Parathyroid adenoma (tissue), 2 donors: ENCODE measurements around the gene GFY.

Experiments used
- H2AFZ ChIP-seq: fragments of 300-600 bp; sonication (generic); one replicate; pipeline ENCODE4 v1.7.0; 2017; ENCODE audit warnings: antibody characterized with exemption, mild to moderate bottlenecking
- H3K27ac ChIP-seq: fragments of 300-600 bp; sonication (generic); one replicate; pipeline ENCODE4 v1.7.0; 2017
- H3K27me3 ChIP-seq: fragments of 300-600 bp; sonication (generic); one replicate; pipeline ENCODE4 v1.7.0; 2017; ENCODE audit warnings: low read length; ENCODE audit not compliant: control insufficient read depth, insufficient read depth
- H3K36me3 ChIP-seq: fragments of 300-600 bp; sonication (generic); one replicate; pipeline ENCODE4 v1.7.0; 2017; ENCODE audit warnings: low read length; ENCODE audit not compliant: control insufficient read depth, insufficient read depth
- H3K4me1 ChIP-seq: fragments of 300-600 bp; sonication (generic); one replicate; pipeline ENCODE4 v1.7.0; 2017; ENCODE audit warnings: control low read depth
- H3K4me2 ChIP-seq: fragments of 300-600 bp; sonication (generic); one replicate; pipeline ENCODE4 v1.7.0; 2017; ENCODE audit warnings: low read length
- H3K4me3 ChIP-seq: fragments of 300-600 bp; sonication (generic); one replicate; pipeline ENCODE4 v1.7.0; 2017; ENCODE audit warnings: low read depth, low read length
- H3K79me2 ChIP-seq: fragments of 300-600 bp; sonication (generic); one replicate; pipeline ENCODE4 v1.7.0; 2017; ENCODE audit warnings: control low read depth
- H3K9ac ChIP-seq: fragments of 300-600 bp; sonication (generic); one replicate; pipeline ENCODE4 v1.7.0; 2017; ENCODE audit warnings: mild to moderate bottlenecking
- H3K9me3 ChIP-seq: fragments of 300-600 bp; sonication (generic); one replicate; pipeline ENCODE4 v1.7.0; 2017; ENCODE audit warnings: low read length; ENCODE audit not compliant: control insufficient read depth
- TF ChIP-seq, protein P1 (sequence below): fragments of 300-600 bp; sonication (generic); IDR thresholded peaks from one replicate; pipeline ENCODE4 v1.7.0; 2017; ENCODE audit warnings: antibody characterized with exemption, mild to moderate bottlenecking
- donor health status: primary hyperparathyroidism.

The GFY gene

GRCh38 chr19:49431330-49431749, 6.2 kb downstream of the GFY start:
- Histone ChIP-seq H3K9me3 (no peaks in the 10 kb centered on the region), H3K9ac (no peak overlapping the region), H3K79me2 (no peaks in the 10 kb centered on the region), H2AFZ (no peak overlapping the region), H3K4me3 (no peak overlapping the region), H3K4me2 (no peak overlapping the region), H3K36me3 (no peaks in the 10 kb centered on the region), H3K27ac (no peak overlapping the region), H3K4me1 (no peaks in the 10 kb centered on the region), H3K27me3 (peaks cover 8% of the 10 kb centered on the region)
- TF ChIP-seq, protein P1, sequence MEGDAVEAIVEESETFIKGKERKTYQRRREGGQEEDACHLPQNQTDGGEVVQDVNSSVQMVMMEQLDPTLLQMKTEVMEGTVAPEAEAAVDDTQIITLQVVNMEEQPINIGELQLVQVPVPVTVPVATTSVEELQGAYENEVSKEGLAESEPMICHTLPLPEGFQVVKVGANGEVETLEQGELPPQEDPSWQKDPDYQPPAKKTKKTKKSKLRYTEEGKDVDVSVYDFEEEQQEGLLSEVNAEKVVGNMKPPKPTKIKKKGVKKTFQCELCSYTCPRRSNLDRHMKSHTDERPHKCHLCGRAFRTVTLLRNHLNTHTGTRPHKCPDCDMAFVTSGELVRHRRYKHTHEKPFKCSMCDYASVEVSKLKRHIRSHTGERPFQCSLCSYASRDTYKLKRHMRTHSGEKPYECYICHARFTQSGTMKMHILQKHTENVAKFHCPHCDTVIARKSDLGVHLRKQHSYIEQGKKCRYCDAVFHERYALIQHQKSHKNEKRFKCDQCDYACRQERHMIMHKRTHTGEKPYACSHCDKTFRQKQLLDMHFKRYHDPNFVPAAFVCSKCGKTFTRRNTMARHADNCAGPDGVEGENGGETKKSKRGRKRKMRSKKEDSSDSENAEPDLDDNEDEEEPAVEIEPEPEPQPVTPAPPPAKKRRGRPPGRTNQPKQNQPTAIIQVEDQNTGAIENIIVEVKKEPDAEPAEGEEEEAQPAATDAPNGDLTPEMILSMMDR = no peak

DNA sequence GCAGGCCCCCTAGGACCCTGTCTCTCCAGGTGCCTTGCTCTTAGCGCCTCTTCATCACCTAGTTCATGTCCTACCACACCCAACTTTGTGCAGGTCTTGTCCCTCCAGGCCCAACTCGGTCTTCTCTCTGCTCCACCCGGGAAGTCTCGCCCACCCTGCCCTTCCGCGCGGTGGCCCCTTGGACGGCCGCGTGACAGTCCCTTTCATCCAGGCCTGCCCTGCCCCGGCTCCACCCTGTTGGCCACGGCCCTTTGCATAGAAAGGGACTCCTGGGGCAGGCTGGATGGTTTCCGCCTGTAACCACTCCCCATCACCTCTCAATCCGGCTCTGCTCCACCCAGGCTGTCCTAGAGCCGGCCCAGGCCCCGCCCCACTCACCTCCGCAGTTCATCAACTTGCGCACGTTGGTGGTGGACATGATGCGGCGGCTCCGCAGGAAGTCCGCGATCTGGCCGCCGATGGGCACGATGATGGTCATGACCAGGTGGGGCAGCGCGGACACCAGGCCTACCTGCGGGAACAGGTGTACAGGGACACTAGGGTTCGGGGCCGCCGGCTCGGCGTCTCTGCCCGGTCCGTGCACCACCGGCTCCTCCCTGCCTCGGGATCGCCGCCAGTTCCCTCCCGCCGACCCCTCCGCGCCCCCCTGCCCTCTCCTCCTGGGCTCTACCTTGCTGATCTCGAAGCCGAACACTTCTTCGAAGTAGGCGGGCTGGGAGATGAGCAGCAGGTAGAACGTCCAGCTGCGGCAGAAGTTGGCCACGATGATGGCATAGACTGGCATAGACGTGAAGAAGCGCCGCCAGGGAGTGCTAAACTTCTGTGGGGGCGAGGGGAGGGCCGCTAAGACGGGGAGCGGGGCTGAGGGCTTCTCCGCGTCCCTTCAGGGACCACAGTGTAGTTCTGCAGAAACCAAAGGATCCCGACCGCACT, 7.2 kb downstream of the GFY start:
- Histone ChIP-seq H3K4me1 (no peaks in the 10 kb centered on the region), H3K27ac (no peak overlapping the region), H3K27me3 (peaks cover 2% of the 10 kb centered on the region), H3K36me3 (no peaks in the 10 kb centered on the region), H3K4me2 (no peak overlapping the region), H3K79me2 (no peaks in the 10 kb centered on the region), H2AFZ (no peak overlapping the region), H3K4me3 (no peak overlapping the region), H3K9me3 (no peaks in the 10 kb centered on the region), H3K9ac (no peak overlapping the region)
- TF ChIP-seq, protein P1 = no peak

GRCh38 chr19:49433240-49433901, 8.2 kb downstream of the GFY start:
- TF ChIP-seq, protein P1 = no peak
- no peak overlapping the region for H3K27ac ChIP-seq
- no peak overlapping the region for H3K4me2 ChIP-seq
- peaks cover 2% of the 10 kb centered on the region for H3K27me3 ChIP-seq
- no peaks in the 10 kb centered on the region for H3K79me2 ChIP-seq
- H3K36me3 ChIP-seq = no peaks in the 10 kb centered on the region
- no peak overlapping the region for H2AFZ ChIP-seq
- H3K9ac ChIP-seq = no peak overlapping the region
- H3K4me1 ChIP-seq = no peaks in the 10 kb centered on the region
- no peaks in the 10 kb centered on the region for H3K9me3 ChIP-seq
- no peak overlapping the region for H3K4me3 ChIP-seq

DNA sequence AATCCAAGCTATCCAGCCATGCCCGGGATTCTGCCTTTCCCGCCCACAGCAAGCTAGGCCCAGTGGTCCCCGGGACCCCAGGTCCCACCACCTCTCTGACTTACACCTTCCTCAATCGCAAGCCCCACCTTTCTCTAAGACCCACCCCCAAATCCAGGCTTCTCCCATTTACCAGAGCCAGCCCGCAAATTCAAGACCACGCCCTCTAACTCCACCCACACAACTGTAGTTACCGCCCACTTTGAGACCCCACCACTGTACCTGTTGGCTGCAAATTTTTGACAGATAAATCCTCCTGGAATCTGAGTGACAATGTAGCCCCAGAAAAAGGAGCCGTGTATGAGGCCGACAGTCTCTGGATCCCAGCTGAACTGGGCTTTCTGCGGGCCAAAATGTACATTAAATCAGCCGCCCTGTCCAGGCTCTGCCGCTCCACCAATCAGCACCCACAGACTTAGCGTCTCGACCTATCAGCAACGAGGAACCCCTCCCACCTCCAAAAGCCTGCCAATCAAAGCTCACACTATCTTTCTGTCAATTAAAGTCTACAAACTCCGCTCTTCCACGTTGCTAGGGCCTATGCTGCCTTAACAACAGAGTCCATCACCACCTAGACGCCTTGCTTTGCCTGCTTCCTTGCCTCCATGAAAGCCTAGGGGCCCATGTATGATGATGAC, 9.9 kb downstream of the GFY start:
- no peak overlapping the region for H3K4me2 ChIP-seq
- H3K36me3 ChIP-seq = no peaks in the 10 kb centered on the region
- TF ChIP-seq, protein P1 = no peak
- no peaks in the 10 kb centered on the region for H3K4me1 ChIP-seq
- H3K9me3 ChIP-seq = no peaks in the 10 kb centered on the region
- no peak overlapping the region for H2AFZ ChIP-seq
- H3K4me3 ChIP-seq = no peak overlapping the region
- H3K27me3 ChIP-seq = peaks cover 7% of the 10 kb centered on the region
- H3K9ac ChIP-seq = no peak overlapping the region
- no peak overlapping the region for H3K27ac ChIP-seq
- H3K79me2 ChIP-seq = no peaks in the 10 kb centered on the region
